Nephron (organoid): ENCODE measurements around the gene ARHGAP6.
"Not testable (repeated sequence)": the region's sequence is repeated elsewhere in the genome, so short reads cannot be mapped to it uniquely, and the experiment has no call there.

Experiments used
- H3K27ac Mint-ChIP-seq, 3 experiments: 2 replicates each; pipeline ENCODE4 v1.8.0; 2020; ENCODE audit warnings: mixed read lengths in 3 of 3, mild to moderate bottlenecking in 2 of 3, moderate library complexity in 1 of 3
- H3K27me3 Mint-ChIP-seq: 2 replicates; pipeline ENCODE4 v1.8.0; 2021; ENCODE audit warnings: low read depth, mild to moderate bottlenecking, moderate library complexity, mixed read lengths
- H3K36me3 Mint-ChIP-seq: 2 replicates; pipeline ENCODE4 v1.8.0; 2020; ENCODE audit warnings: low read depth, mixed read lengths
- H3K4me1 Mint-ChIP-seq: 2 replicates; pipeline ENCODE4 v1.8.0; 2020; ENCODE audit warnings: mixed read lengths
- H3K4me3 Mint-ChIP-seq, 3 experiments: 2 replicates each; pipeline ENCODE4 v1.8.0; 2020; ENCODE audit warnings: mild to moderate bottlenecking in 3 of 3, mixed read lengths in 3 of 3, moderate library complexity in 2 of 3
- H3K9me3 Mint-ChIP-seq: 2 replicates; pipeline ENCODE4 v1.8.0; 2020; ENCODE audit warnings: mixed read lengths
- CTCF ChIP-seq, 3 experiments: fragments of 200-600 bp; sonication (generic); IDR thresholded peaks; one replicate each; pipeline ENCODE4 v1.5.0; 2021; ENCODE audit warnings: antibody characterized with exemption in 3 of 3; ENCODE audit not compliant: unreplicated experiment in 3 of 3

ARHGAP6 gene

GRCh38 chrX:11254417-11255109 lies 411.2 kb downstream of the ARHGAP6 start:
- no peak overlapping the region for H3K4me3 Mint-ChIP-seq
- H3K36me3 Mint-ChIP-seq = peaks cover 6% of the 10 kb centered on the region
- no peak for TF ChIP-seq CTCF (IDR thresholded peaks at IDR 0.05; ENCODE audit: unreplicated experiment in 3 of 3)
- no peaks in the 10 kb centered on the region for H3K4me1 Mint-ChIP-seq
- no peaks in the 10 kb centered on the region for H3K27me3 Mint-ChIP-seq
- no peak overlapping the region for H3K27ac Mint-ChIP-seq
- H3K9me3 Mint-ChIP-seq = peaks cover 4% of the 10 kb centered on the region

- H3K9me3 Mint-ChIP-seq = peaks cover 3% of the 10 kb centered on the region
- peaks cover 4% of the 10 kb centered on the region for H3K4me1 Mint-ChIP-seq
- no peak overlapping the region for H3K4me3 Mint-ChIP-seq
- TF ChIP-seq CTCF (IDR thresholded peaks at IDR 0.05; ENCODE audit: unreplicated experiment in 3 of 3) = no peak
- H3K27ac Mint-ChIP-seq = peak overlapping the region in 1 of 3 experiments; percentile 16
- H3K27me3 Mint-ChIP-seq = no peaks in the 10 kb centered on the region
- H3K36me3 Mint-ChIP-seq = peaks cover 6% of the 10 kb centered on the region
Observed at GRCh38 chrX:11244636-11245035, 421.1 kb downstream of the ARHGAP6 start.

GRCh38 chrX:11242704-11243103 lies 423.0 kb downstream of the ARHGAP6 start:
- TF ChIP-seq CTCF (IDR thresholded peaks at IDR 0.05; ENCODE audit: unreplicated experiment in 3 of 3) = no peak
- Mint-ChIP-seq H3K36me3 (no peaks in the 10 kb centered on the region), H3K9me3 (no peaks in the 10 kb centered on the region), H3K27ac (no peak overlapping the region), H3K27me3 (no peaks in the 10 kb centered on the region), H3K4me1 (peaks cover 4% of the 10 kb centered on the region), H3K4me3 (no peak overlapping the region)

- no peaks in the 10 kb centered on the region for H3K9me3 Mint-ChIP-seq
- no peaks in the 10 kb centered on the region for H3K27me3 Mint-ChIP-seq
- H3K4me3 Mint-ChIP-seq = no peak overlapping the region
- no peak for TF ChIP-seq CTCF (IDR thresholded peaks at IDR 0.05; ENCODE audit: unreplicated experiment in 3 of 3)
- H3K27ac Mint-ChIP-seq = no peak overlapping the region
- H3K36me3 Mint-ChIP-seq = no peaks in the 10 kb centered on the region
- H3K4me1 Mint-ChIP-seq = peaks cover 4% of the 10 kb centered on the region
Observed at GRCh38 chrX:11241720-11242119, 424.0 kb downstream of the ARHGAP6 start.

- Mint-ChIP-seq H3K4me3 (no peak overlapping the region), H3K4me1 (no peaks in the 10 kb centered on the region), H3K27me3 (no peaks in the 10 kb centered on the region), H3K36me3 (no peaks in the 10 kb centered on the region), H3K9me3 (peaks cover 5% of the 10 kb centered on the region), H3K27ac (no peak overlapping the region)
- TF ChIP-seq CTCF (IDR thresholded peaks at IDR 0.05; ENCODE audit: unreplicated experiment in 3 of 3) = no peak
Observed at GRCh38 chrX:11239230-11239629, 426.5 kb downstream of the ARHGAP6 start.

- not testable (repeated sequence) for H3K9me3 Mint-ChIP-seq, H3K27me3 Mint-ChIP-seq, H3K27ac Mint-ChIP-seq, H3K36me3 Mint-ChIP-seq, H3K4me3 Mint-ChIP-seq, H3K4me1 Mint-ChIP-seq
Observed at GRCh38 chrX:11235377-11235776, 430.3 kb downstream of the ARHGAP6 start.
